ENCODE measurements around the gene OSGIN1.
"Not testable (repeated sequence)": the region's sequence is repeated elsewhere in the genome, so short reads cannot be mapped to it uniquely, and the experiment has no call there.

Gene OSGIN1

DNA sequence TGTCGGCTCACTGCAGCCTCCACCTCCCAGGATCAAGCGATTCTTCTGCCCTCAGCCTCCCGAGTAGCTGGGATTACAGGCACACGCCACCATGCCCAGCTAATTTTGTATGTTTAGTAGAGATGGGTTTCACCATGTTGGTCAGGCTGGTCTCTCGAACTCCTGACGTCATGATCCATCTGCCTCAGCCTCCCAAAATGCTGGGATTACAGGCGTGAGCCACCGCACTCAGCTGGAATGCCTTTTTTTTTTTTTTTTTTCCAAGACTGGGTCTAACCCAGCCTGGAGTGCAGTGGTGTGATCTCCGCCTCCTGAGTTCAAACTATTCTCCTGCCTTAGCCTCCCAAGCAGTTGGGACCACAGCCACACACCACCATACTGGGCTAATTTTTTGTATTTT is 11.5 kb upstream of the OSGIN1 start:
- not testable (repeated sequence) for DNase-seq (ENCODE audit: low read depth, low spot score)

GRCh38 chr16:83942074-83942473 is 11.0 kb upstream of the OSGIN1 start:
- DNase-seq (ENCODE audit: low read depth, low spot score): no peak

- no peak for DNase-seq (ENCODE audit: low read depth, low spot score)
These were observed 10.1 kb upstream of the OSGIN1 start for GRCh38 chr16:83942815-83943515.

DNA sequence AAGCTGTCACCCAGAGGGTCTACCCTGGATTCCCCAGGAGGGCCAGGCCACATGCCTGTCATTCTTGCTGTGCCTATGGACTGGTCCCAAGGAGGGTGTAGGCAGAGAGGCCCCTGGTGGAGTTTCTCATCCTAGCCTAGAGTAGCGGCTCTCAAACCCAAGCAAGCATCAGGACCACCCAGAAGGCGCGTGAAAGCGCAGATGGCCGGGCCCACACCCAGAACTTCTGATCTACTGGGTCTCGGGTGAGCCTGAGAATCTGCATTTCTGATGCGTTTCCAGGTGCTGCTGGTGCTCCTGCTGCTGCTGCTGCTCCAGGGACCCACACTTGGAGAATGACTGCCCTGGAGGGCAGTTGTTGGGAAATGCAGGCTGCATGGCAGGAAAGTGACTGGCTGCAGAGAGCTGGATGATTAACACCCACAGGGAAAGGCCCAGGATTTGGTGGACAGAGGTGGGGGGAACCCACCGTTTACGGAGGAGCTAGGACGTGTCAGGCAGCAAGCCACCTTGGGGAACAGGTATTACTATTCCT is 9.5 kb upstream of the OSGIN1 start:
- no peak for DNase-seq (ENCODE audit: low read depth, low spot score)

GRCh38 chr16:83945587-83945986 is 7.5 kb upstream of the OSGIN1 start:
- DNase-seq (ENCODE audit: low read depth, low spot score): no peak

DNA sequence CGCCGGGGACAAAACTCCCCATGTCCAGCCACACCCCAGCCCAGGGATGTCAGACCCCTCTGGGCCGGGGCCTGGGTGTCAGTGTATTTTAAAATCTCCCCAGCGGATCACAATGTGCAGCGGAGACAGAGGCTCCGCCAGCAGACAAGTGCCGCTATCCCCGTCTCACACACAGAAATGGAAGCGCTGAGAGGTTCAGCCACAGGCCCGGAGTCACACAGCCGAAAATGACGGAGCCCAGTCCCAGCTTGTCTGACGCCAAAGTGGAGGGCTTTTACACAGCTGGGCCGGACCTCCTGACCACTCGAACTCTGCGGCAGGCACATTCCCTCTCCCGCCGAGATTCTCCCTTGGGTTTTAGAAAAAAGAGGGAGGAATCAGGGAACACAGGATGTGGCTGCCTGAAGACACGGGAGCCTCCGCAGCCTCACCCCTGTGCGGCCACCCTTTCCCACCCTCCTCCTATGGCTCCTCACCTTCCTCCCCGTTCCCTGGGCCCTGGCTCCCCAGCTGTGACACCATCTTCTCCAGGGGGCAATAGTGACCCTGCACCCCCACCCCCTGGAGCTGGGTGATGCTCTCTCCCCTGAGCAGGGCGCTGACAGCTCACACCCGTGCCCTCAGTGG is 6.8 kb upstream of the OSGIN1 start:
- no peak for DNase-seq (ENCODE audit: low read depth, low spot score)

DNA sequence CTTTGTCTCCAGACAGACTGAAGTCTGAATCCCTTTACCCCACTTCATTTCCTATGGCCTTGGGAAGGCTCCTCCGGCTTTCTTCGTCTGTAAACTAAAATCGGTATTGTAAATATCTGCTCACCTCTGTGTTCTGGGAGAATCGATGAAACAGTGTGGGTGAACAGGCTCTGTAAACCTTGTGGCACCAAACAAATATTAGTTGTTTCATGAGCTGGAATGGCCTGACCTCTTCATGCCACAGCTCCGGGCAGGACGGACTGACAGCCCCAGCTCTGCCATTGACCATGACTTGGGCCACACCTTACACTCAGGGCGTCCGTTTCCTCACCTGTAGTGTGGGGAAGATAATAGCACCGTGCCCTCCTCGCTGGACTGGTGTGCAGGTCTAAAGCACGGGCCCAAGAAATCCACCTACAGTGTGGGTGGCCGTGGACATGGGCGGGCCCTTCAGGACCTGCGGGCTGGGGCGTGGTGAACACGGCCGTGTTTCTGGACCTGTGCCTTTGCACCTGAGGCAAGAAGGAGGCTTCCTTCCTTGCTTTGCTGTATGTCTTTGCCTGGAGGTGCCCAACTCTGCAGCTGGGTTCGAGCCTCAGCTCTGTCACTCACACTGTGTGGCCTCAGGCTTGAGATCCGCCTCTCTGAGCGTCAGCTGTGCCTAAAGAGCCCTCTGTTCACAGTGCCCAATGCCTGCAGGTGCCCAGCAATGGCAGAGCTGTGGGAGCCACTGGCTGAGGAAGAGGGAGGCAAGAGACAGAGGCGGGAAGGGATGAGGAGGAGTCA is 6.1 kb upstream of the OSGIN1 start:
- no peak for DNase-seq (ENCODE audit: low read depth, low spot score)

DNA sequence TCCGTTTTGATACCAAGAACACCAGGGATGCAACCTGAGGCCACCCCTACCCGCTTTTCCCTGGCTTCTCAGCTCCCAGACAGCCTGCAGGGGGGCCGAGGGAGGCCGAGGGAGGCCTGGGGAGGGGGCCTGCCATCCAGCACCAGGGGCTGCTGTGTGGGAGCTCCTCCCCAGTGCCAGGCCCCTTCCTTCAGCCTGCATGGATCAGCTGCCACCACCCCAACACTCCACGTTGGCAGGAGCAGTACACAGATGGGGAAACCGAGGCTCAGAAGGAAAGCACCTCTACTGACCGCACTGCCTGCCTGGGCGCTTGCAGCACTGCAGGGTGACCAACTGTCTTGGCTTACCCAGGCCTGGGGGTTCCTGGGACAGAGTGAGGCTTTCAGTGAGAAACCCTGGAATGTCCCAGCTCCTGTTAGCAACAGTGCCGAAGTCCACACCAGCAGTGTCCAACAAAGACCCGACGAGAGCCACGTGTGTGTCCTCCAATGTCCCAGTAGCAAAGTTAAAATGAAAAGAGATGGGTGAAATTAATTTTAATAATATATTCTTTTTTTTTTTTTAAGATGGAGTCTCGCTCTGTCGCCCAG is 5.3 kb upstream of the OSGIN1 start:
- DNase-seq (ENCODE audit: low read depth, low spot score): no peak

GRCh38 chr16:83948914-83949723 is 3.9 kb upstream of the OSGIN1 start:
- no peak for DNase-seq (ENCODE audit: low read depth, low spot score)

- DNase-seq (ENCODE audit: low read depth, low spot score): no peak
These were observed 3.4 kb upstream of the OSGIN1 start for GRCh38 chr16:83949724-83950001.

DNA sequence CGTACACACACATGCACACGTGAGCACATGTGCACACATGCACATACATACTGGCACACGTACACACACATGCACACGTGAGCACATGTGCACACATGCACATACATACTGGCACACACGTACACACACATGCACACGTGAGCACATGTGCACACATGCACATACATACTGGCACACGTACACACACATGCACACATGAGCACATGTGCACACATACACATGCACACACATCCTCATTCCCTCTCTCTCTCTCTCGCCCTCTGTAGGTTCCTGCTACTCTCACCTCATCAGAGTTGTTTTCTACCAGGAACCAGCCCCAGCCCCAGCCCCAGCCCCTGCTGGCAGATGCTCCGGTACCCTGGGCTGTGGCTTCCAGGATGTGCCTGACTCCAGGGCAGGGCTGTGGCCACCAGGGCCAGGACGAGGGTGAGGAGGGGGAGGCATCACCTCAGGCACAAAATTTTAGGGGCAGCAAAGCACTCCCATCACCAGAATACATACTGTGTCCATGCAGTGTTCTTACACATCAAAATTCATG is 2.1 kb upstream of the OSGIN1 start:
- not testable (repeated sequence) for DNase-seq (ENCODE audit: low read depth, low spot score)

GRCh38 chr16:83951544-83951943 is 1.5 kb upstream of the OSGIN1 start:
- DNase-seq (ENCODE audit: low read depth, low spot score): no peak

- DNase-seq (ENCODE audit: low read depth, low spot score): no peak
These were observed 477 bp upstream of the OSGIN1 start for GRCh38 chr16:83952587-83952939.

DNA sequence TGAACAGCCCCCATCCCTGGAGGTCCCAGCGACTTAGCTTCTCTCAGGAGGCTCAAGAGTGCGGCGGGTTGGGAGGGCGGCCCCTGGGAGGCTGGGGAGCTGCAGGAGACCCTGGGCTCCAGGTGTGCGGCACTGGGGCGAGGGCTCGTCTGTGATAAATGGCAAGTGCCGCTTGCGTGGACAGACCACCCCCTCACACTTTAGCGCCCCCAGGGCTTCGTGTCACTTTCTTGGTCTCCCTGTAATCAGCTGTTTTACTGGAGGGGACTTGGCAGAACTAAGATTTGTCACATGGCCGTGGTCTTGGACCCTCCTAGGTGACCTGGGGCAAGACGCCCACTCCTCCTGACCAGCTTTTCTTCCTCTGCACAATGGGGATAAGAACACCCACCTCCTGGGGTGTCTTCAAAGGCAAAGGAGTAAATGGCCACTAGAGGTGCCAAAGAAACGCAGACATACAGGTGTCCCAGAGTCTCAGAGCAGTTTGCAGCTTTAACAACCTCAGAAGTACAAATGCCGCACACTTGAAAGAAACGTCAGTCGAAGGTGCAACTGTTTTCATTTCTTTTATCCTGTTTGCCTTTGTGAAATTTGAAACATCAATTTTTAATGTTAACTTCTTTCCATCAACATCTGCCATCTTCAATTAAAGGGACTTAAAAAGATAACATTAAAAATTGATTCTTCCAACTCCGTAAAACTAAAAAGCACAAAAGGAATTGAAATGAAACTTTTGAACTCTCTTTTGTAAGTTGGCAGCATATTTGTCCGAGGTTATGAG is 946 bp downstream of the OSGIN1 start:
- no peak for DNase-seq (ENCODE audit: low read depth, low spot score)

DNA sequence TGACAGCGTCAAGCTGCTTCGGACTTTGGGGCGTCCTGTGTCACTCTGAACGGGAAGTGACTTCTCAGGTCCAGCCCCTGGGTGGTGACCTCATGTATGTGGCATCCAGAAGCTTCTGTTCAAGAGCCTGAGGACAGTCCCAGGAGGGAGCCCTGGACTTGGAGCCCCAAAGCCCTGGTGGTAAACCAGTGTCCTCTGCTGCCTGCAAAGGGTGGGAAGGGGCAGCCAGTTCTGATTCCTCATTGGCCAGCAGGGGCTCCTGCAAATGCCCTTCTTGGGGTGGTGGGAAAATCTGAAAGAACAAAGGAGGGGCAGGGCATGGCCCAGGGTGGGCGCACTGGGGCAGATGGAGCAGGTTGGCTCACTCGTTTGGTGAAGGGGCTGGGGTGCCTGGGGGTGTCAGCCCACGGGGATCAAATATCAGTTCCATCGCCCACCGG is 1.6 kb downstream of the OSGIN1 start:
- no peak for DNase-seq (ENCODE audit: low read depth, low spot score)

GRCh38 chr16:83955218-83956130 is 2.4 kb downstream of the OSGIN1 start:
- no peak for DNase-seq (ENCODE audit: low read depth, low spot score)

GRCh38 chr16:83956336-83957289 is 3.6 kb downstream of the OSGIN1 start:
- DNase-seq (ENCODE audit: low read depth, low spot score): peak; percentile 56

- DNase-seq (ENCODE audit: low read depth, low spot score): no peak
These were observed 4.3 kb downstream of the OSGIN1 start for GRCh38 chr16:83957296-83957855.

All from smooth muscle cell of the brain vasculature (primary cell).